Eye (tissue), 1 donor: ENCODE data around the gene CABLES1.
"Not testable (repeated sequence)": the region's sequence is repeated elsewhere in the genome, so short reads cannot be mapped to it uniquely, and the experiment has no call there.

ENCODE experiments used
- DNase-seq: peaks from one replicate; pipeline ENCODE4 v3.0.0-alpha.2; 2015

CABLES1 gene

DNA sequence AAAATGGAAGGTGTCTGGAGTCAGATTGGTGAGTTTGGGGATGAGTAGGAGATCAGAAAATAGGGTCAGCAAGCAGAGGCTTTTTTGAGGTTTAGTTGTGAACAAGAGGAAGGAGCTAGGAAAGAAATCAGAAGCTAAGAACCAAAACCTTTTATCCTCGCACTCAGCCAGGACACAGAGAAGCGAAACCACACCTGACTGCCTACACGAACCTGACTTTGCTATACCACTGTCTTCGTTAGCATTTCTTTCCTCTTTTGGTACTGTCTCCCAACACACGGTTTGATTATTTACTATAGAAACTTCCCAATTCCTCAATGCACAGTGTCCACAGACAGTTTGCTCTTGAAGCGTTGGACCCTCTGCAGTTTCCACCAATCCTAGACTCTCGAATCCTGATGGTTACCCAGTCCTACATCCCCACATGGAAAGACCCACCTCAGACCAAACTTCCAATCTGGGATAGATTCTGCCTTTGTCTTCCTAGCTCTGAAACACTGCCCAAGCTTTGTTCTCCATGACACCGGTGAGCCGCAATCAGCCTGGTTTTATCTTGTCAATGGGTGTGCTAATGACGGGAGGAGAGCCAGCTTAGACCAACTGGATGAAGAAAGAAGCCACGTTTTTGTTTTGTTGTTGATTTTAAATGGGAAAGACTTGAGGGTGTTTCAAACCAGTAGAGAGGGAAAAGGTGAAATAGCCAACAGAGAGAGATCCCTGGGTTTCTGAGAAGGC is 137.4 kb downstream of the CABLES1 start:
- no peak for DNase-seq

DNA sequence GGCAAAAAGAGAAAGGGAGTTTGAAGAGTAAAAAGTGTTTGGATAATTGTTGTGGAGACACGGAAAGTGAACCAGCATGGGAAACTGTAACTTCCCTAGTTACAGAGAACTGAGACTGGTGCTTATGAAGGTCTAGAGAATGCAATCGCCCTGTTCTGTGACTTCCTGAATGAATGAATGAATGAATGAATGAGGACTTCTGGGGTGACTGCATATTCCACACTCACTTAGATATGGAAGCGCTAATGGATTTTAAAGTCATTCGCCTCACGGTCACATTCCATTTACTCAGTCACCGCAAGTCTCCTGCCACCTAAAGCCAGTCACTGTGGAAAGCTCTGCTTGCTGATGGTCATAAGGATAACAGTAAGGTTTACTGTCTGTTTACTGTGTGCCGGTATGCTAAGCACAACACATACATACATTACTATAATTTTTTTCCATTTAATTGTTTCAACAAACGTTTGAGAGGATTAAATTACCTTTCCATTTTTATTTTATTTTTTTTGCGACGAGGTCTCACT is 138.2 kb downstream of the CABLES1 start:
- DNase-seq = no peak

DNA sequence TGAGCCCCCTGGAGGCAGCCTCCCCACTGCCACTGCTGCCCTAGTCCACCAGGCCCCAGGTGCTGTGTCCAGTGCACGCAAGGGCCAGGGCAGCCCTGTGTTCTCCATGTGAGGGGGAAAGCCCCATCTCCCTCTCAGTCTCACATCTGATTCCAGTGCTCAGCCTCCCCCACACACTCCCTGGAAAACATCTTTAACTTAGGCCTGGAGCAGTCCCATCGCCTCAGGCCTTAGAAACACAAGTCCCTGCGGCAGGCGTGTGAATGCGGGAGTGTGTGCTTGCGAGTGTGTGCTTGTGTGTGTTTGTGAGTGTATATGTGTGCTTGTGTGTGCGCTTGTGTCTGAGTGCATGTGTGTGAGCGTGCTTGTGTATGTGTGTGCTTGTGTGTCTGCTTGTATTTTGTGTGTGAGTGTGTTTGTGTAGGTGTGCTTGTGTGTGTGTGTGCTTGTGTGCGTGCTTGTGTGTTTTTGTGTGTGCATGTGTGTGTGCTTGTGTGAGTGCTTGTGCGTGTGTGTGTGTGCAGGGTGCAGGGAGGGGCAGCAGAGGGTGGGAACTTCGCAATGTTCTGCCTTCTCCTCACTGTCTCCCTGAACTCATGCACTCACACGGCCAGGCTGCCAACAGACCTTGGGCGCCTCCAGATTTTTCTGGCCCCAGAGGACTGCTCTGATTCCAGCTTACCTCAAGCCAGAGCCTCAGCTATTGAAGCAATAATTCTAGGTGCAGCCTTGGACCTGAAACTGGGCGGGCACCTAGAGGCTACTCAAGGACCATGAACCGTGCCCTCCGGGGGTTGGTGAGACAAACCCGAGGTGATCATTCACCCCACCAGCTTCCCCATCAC is 139.6 kb downstream of the CABLES1 start:
- DNase-seq = no peak

DNA sequence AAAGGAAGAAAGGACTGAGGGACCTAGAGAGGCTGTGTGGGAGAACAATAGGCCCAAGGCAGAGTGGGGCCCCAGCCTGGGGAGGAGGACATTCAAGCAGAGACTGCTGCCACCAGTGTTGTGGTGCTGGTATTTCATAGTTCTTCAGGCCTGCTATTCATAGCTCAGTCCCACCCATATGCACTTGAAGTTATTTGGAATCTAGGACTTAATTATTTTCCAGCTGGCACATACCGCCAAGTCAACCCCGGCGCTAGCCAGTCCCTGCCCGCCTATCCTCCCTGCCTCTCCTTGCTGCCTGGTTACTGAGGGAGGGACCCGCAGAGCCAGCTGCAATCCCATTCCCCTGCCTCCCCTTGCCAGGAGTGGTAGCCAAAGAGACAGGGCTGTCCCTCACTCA is 141.2 kb downstream of the CABLES1 start:
- no peak for DNase-seq

DNA sequence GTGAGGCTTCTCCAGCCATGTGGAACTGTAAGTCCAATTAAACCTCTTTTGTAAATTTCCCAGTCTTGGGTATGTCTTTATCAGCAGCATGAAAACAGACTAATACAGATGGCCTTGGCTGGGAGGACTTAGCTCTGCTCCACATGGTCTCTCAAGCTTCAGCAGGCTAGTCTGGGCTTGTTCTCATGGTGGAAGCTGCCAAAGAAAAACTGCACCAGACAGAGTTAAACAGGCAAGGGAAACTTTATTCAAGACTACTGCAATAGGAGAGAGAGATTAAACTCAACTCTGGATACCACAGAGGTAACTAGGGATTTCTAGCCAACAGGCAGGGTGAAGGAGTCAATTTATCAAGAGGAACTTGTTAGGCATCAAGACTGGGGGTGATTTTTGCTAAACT is 142.1 kb downstream of the CABLES1 start:
- no peak for DNase-seq

DNA sequence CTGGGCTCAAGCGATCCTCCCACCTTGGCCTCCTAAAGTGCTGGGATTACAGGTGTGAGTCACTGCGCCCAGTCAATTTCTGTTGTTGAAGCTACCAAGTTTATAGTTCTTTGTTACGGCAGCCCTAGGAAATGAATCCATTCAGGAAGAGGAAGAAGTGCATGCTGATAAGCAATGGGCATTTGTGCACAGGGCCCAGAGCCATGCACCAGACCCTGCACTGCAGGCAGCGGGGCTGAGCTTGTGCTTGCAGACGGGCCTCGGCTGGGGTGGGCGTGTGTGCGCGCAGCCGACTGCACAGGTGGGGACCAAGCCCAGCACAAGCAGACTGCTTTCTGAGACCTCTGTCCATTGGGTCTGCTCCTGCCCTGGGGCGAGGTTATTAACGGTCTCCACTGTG is 144.6 kb downstream of the CABLES1 start:
- DNase-seq = no peak

DNA sequence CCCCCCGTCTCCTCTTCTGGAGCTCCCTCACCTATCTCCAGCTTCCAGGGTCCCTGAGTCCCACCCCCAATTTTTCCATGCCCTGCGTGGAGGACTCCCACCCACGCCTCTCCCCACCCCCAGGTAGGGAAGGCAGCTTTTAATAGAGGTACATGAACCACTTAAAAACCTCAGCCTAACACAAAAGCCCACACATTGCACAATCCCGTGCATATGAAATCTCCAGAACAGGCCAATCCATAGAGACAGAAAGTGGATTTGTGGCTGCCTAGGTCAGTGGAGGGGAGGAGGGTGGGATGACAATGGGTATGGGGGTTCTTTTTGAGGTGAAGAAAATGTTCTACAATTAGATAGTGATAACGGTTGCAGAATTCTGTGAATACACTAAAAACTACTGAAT is 145.6 kb downstream of the CABLES1 start:
- DNase-seq = no peak

DNA sequence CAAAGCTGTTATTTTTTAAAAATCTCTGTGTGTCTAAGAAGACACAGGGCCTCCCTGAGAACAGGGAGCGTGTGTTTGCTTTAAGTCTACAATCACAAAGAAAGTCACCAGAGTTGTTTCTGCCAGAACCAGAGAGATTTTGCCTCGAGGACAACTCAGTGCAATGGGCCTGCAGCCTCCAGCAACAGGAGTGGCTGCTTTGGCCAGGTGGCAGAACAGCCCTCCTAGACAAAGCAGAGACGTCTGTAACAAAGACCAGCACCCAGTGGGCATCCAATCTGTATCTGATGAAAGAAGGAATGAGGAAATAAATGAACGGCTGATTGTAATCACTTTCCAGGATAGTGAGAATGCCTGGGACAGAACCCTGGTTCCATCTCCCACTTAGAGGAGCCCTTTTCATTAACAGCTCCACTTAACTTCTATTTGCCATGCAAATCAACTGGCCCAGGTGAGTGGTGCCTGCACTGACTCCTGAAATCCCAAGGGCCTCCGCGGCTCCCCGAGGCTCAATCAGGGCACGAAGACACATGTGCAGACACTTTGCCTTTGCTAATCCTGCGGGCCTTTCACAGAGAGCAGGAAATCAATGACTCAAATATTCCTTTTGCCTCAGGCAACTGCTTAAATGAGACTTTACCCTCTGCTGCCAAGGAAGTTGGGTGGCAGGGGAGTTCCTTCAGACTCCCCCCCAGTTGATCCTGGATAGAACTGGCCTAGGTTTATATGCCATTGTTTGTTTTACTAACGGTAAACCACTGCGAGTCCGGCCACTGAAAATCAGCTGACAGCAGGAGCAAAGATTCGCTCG is 146.5 kb downstream of the CABLES1 start:
- peak; percentile 55 for DNase-seq

DNA sequence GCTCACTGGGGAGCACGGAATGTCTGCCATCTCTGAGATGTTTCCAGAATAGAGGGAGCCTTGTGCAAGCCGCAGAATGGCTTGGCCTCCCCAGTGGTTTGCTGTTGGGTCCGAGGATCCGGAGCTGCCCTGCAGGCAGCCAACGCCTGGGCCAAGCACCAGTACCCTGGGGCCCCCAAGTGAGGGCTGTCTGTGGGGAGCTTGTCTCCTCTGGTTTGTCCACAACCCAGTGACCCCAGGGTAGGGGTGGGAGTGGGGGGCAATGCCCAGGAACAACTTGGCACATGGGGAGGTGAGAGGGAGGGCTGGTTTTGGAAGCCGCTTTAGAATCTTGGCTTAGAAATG is 147.1 kb downstream of the CABLES1 start:
- DNase-seq = no peak

DNA sequence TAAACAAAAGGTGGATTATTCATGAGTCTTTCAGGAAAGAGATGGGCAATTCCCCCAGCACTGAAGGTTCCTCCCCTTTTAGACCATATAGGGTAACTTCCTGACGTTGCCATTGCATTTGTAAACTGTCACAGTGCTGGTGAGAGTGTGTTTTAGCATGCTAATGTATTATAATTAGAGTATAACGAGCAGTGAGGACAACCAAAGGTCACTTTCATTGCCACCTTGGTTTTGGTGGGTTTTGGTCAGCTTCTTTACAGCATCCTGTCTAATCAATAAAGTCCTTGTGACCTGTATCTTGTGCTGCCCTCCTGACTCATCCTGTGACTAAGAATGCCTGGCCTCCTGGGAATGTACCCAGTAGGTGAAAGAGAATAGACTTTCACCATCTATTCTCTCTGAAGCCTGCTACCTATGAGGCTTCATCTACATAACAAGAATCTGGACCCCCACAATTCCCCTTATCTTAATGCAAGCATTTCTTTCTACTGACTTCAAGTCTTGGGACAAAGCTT is 148.7 kb downstream of the CABLES1 start:
- no peak for DNase-seq

DNA sequence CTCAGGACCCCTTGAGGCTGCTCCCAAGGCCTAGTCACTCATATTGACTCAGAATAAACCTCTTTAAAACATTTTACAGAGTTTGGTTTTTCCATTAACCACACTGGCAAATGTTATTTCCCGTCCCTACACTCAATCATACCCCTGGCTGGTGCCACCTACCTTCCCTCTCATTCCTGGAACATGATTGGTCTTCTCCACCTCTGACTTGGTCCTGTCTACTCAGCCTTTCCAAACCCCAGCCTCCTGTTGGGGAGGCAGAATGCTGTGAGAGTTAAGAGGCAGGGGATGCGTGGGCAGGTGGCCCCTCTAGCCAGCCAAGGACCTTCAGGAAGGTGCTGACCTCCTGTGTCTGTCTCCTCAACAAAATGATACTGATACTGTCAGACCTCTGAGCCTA is 149.3 kb downstream of the CABLES1 start:
- DNase-seq = no peak

DNA sequence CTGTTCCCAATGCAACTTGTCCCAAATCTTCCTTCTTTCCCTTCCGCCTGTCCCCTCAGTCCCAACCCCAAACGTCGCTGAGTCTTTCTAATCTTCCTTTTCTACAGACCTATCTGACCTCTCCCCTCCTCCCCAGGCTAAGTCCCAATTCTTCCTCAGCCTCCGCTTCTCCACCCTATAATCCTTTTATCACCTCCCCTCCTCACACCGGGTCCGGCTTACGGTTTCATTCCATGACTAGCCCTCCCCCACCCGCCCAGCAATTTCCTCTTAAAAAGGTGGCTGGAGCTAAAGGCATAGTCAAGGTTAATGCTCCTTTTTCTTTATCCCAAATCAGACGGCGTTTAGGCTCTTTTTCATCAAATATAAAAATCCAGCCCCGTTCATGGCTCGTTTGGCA is 150.3 kb downstream of the CABLES1 start:
- not testable (repeated sequence) for DNase-seq

DNA sequence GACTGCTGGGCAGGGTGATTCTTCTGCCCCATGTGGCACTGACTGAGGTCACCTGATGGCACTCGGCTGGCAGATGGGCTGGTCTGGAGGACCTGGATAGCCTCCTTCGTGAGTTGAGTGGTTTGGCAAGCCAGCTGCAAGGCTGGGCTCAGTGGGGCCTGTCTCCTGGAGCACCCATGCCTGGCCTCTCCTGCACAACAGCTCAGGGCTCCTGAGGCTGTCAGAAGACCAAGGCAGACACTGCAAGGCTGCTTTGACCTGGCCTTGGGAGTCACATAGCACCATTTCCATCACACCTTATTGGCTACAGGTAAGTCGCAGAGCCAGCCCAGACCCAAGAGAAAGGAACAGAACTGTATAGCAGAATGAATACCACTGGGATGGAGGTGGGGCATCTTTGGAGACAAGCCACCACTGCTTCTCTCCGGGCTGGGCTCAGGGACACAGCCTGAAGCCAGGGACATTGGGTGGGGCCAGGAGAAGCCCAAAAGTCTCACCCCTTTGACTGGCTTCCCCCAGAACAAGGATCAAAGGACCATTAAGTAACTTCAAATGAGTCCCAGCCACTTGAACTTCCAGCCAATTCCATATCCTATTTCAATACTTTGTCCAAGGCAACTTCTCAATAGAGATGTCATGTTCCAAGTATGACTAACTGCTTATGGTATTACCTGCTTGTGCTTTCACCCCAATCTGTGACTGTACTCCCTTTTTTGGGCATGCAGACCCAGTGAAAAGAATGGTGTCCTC is 156.3 kb downstream of the CABLES1 start:
- peak; percentile 20 for DNase-seq

DNA sequence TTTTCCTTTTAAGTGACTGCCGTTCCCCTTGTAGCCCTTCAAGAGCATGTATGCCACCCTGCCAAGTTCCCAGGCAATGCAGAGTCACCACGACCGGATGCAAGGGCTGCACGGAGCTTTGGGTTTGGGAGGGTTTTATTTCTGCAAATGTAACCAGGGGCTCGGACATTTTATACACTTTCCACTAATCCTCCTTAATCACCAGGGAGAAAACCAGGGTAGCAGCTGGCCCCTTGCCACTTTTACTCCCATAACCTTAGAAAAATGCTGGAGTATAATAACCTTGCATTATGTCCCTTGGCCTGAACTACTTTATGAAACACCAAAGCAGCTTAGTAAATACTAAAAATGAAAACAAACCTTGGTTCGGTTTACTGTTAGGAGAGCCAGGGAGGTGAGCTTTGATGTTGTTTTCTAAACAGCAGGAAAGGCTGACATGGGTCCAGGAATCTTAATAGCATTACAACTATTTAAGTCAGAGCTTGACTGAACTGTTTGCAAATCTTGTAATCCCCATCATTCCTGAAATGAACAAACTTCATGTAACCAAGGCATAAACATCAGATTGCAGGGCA is 165.0 kb downstream of the CABLES1 start:
- peak; percentile 55 for DNase-seq

DNA sequence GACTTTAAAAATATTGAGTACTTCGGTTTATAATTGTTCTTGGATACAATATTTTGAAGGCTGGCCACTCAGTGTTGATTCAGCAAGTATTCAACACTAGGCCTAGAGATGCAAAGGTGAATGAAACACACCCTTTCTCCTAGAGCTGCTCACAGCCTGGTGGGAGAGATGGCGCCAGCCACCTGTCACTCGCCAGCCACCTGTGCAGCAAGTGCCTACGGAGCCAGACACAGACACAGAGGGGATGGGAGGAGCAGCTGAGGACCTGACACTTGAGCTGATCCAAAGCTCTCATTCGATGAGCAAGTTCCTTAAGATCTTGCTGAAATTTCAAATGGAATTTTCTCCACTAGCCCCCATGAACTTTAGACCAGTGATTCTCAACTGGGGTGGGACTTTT is 166.7 kb downstream of the CABLES1 start:
- DNase-seq = no peak

DNA sequence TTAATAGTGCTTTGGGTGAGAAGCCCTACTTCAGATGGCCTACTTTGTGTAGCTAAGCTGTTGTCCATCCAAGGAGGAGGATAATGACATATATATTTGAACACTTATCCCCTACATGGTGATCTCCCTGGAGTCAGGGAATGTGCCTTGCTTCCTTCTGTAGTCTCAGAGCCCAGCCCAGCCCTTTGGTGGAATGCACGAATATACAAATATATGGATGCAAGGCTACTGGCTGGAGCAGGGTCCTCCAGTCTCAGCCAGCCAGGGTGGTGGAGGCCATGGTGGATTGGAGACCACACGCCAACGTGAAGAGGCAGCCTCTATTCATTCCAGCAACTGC is 167.2 kb downstream of the CABLES1 start:
- no peak for DNase-seq

DNA sequence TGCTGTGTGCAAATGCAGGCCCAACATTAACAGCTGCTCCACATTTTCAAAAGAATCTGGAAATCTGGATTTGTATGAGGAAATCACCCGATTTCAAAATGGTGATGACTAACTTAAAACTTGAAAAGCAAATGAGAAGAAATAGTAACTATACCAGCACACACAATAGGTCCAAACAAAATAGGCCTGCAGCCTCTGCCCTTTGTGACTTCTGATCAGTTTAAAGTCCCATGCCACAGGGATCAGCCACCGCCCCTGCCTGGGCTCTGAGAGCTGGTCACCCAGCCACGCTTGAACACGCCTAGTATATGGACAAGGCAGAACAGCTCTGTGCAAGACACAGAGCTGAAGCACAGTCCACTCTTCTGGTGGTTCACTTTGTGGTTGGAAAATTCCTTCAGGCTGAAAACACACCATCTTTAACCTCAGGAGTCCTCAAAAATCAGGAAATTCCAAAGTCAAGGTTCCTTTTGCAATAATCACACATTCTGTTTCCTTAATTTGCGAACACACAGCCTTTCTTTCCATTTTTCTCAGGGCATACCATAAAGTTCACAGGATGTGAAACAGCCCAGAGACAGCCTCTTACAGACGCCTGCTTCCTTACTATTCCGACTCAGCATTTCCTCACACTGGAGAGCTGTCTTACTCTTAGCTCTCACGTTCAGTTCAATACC is 167.7 kb downstream of the CABLES1 start:
- no peak for DNase-seq

DNA sequence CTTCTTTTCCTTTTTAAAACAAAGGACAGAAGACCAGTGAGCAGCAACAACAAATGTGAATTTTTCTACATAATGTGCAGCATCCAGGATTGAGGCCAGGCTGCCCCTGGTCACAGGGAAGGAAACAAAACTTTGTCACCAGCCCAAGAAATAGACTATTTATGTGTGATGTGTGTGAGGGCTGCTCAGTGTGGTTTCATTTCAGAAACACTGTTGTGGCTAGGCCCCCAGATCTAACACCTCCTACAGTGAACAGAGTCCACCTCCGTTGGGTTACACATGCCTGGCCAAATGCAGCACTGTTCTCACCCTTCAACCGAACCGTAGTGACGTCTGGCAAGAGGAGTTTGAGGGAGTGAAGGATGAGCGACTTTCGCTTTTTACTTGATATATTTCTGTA is 171.5 kb downstream of the CABLES1 start:
- DNase-seq = no peak

DNA sequence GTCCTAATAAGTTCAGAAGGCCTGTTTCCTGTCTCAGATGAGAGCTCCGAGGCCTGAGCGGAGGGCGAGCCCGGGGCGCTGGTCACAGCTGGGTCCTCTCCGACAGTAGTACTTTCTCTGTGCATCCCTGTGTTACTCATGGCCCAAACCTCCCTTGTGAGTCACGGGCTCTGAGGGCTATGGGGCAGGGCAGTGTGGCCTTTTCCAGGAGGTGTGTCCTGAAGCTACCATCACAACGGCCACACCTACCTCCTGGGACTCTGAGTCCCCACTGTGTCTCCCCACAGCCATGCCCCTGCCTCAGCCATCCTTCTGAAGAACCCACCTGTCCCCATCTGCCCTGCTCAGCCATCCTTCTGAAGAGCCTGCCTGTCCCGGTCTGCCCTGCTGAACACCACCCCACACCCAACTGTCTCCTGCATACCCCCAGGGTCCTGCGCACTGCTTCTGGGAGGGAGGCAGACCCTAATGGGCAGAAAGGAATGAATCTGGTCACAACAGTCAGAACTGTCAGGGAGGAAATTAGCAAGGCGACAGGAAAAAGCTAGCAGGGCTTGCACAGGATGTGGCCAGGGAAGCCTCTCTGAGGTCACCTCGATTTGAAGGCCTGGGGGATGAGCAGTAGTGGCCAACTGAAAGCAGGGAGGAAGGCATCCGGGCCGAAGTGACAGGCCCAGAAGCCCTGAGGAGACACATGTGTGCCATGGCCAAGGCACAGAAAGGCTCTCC is 172.4 kb downstream of the CABLES1 start:
- no peak for DNase-seq
